ENCODE results near the gene ATP6V1B1.

ATP6V1B1 gene

DNA sequence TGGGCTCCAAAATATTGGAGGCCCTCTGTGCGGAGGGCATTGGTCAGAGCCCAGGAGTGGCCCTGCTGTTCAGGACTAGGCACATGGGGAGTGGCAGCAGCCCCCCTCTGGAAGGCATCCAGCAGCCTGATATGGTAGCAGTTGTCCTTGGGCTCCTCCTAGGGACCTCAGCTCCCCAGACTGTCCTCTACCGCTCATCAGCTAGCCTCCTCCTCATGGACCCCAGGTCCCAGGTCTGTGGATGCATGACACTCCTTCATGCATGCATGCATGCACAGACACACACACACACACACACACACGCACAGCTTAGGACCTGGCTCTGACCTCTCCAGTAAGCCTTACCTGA, 15.4 kb upstream of the ATP6V1B1 start:
- TF ChIP-seq, protein P1, sequence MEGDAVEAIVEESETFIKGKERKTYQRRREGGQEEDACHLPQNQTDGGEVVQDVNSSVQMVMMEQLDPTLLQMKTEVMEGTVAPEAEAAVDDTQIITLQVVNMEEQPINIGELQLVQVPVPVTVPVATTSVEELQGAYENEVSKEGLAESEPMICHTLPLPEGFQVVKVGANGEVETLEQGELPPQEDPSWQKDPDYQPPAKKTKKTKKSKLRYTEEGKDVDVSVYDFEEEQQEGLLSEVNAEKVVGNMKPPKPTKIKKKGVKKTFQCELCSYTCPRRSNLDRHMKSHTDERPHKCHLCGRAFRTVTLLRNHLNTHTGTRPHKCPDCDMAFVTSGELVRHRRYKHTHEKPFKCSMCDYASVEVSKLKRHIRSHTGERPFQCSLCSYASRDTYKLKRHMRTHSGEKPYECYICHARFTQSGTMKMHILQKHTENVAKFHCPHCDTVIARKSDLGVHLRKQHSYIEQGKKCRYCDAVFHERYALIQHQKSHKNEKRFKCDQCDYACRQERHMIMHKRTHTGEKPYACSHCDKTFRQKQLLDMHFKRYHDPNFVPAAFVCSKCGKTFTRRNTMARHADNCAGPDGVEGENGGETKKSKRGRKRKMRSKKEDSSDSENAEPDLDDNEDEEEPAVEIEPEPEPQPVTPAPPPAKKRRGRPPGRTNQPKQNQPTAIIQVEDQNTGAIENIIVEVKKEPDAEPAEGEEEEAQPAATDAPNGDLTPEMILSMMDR (IDR thresholded peaks at IDR 0.05; ENCODE audit: low read depth, low read length), result no peak
- Histone ChIP-seq H3K27ac (no peak overlapping the region), H3K4me3 (ENCODE audit: low read depth, low read length) (no peak overlapping the region), H3K36me3 (no peaks in the 10 kb centered on the region), H3K9me3 (ENCODE audit: severe bottlenecking) (no peaks in the 10 kb centered on the region), H3K27me3 (ENCODE audit: insufficient read depth, low read depth, severe bottlenecking) (no peaks in the 10 kb centered on the region)
- DNase-seq, result peak; percentile 11

DNA sequence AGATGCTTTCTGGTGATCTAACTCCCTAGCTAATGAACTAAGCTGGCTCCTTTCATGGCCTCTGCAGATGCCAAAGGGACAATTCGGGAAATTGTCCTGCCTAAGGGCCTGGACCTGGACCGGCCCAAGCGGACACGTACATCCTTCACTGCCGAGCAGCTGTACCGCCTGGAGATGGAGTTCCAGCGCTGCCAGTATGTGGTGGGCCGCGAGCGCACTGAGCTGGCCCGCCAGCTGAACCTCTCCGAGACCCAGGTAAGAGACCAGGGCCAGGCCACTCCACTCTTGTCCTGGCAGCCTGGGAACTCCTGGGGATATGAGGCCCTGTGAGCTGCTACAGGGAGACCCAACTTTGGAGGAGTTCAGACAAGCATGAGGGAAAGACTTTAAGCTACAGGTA, 14.7 kb upstream of the ATP6V1B1 start:
- Histone ChIP-seq H3K27me3 (ENCODE audit: insufficient read depth, low read depth, severe bottlenecking) (no peaks in the 10 kb centered on the region), H3K4me3 (ENCODE audit: low read depth, low read length) (no peak overlapping the region), H3K9me3 (ENCODE audit: severe bottlenecking) (no peaks in the 10 kb centered on the region), H3K27ac (peak overlapping the region; percentile 90), H3K36me3 (no peaks in the 10 kb centered on the region)
- peak; percentile 8 for DNase-seq
- TF ChIP-seq, protein P1 (IDR thresholded peaks at IDR 0.05; ENCODE audit: low read depth, low read length), result no peak

DNA sequence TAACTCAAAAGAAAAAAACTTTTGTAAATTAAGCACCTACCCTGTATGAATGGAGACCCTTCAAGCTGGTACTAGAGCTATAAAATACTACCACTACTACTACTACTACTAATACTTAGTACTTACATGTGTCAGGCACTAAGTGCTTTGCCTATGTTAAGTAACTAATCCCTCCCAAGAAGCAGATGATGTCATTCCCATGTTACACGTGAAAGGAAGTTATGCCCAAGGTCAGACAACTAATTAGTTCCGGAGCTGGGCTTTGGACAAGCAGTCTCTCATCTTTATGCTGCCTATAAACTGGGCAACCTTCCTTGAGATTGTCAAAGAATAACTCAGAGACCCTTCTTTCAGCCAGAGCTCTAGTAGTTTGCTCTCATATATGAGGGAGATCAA, 13.9 kb upstream of the ATP6V1B1 start:
- no peaks in the 10 kb centered on the region for H3K27me3 ChIP-seq (ENCODE audit: insufficient read depth, low read depth, severe bottlenecking)
- H3K27ac ChIP-seq, result peak overlapping the region; percentile 90
- no peaks in the 10 kb centered on the region for H3K36me3 ChIP-seq
- peak; percentile 61 for DNase-seq
- TF ChIP-seq, protein P1 (IDR thresholded peaks at IDR 0.05; ENCODE audit: low read depth, low read length), result no peak
- peak overlapping the region; percentile 41 for H3K4me3 ChIP-seq (ENCODE audit: low read depth, low read length)
- H3K9me3 ChIP-seq (ENCODE audit: severe bottlenecking), result no peaks in the 10 kb centered on the region

DNA sequence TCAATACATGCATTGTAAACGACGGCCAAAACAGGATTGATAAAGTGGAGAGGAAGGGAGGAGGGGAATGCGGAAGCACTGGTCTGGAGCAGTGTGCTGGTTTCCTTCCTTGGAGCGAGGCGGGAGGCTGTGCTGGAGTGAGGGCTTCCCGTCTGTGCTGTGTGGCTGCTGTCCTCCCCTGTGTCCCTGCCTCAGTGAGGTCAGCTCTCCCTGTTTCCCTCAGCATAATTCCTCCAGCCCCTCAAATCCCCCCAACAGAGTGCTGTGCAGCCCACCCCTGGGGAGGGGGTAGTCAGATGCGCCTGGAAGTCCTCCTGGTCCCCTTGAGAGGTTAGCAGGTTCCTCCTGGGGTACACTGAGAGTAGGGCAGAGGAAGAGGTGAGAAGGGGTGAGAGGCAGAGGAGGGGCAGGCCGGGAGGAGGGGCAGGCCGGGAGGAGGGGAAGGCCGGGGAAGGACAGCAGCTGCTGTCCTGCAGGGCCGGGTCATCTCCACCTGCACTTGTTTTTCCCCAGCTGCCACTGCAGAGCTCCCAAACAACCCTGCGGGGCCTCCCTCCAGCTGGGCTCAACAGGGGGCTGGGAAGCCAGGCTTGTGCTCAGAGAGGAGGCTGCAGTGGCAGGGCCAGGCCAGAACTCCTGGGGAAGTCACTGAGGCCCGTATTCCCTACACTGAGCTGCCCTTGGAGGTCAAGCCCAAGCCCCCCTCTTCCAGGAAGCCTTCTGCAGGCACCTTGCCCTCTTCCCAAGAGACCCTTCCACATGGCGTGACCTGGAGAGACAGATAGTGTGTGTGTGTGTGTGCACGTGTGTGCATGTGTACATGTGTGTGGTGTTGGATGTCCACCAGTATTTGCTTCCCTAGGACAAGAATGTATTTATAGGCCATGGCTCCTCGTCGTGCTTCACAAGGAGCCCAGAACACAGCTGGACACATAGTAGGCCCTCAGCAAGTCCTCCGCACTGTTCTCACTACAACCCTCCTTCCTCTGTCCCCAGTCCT, 13.2 kb upstream of the ATP6V1B1 start:
- DNase-seq, result peak; percentile 98
- H3K27ac ChIP-seq, result peak overlapping the region; percentile 90
- TF ChIP-seq, protein P1 (IDR thresholded peaks at IDR 0.05; ENCODE audit: low read depth, low read length), result no peak

DNA sequence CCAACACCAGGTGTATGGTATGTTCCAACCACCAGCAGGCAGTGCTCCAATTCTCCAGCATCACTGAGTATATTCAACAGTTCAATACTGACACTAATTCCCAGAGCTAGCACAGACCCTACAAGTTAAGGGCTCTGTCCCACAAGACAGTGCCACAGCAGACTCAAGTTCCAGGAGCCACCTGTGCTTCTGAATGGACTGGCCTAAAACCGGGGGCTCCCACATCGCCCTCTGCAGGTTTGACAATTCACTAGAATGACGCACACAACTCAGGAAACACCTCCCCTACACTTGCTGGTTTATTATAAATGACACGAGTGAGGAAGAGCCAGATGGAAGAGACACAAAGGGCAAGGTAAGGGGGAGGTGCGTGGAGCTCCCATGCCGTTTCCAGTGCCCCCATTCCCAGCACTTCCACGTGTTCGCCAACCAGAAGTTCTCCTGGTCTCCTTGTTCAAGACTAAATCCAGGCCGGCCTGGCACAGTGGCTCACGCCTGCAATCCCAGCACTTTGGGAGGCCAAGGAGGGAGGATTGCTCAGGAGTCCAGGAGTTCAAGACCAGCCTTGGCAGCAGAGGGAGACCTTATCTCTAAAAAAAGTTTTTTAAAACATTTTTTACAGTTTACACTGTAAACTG, 12.2 kb upstream of the ATP6V1B1 start:
- TF ChIP-seq, protein P1 (IDR thresholded peaks at IDR 0.05; ENCODE audit: low read depth, low read length), result peak; percentile 74
- Histone ChIP-seq H3K4me3 (ENCODE audit: low read depth, low read length) (no peak overlapping the region), H3K27me3 (ENCODE audit: insufficient read depth, low read depth, severe bottlenecking) (no peaks in the 10 kb centered on the region), H3K36me3 (no peaks in the 10 kb centered on the region), H3K9me3 (ENCODE audit: severe bottlenecking) (no peaks in the 10 kb centered on the region), H3K27ac (peak overlapping the region; percentile 90)
- peak; percentile 80 for DNase-seq

More for the DNA sequence above, 13.2 kb upstream of the ATP6V1B1 start:
- no peaks in the 10 kb centered on the region for H3K9me3 ChIP-seq (ENCODE audit: severe bottlenecking)
- no peaks in the 10 kb centered on the region for H3K27me3 ChIP-seq (ENCODE audit: insufficient read depth, low read depth, severe bottlenecking)
- peak overlapping the region; percentile 41 for H3K4me3 ChIP-seq (ENCODE audit: low read depth, low read length)
- H3K36me3 ChIP-seq, result no peaks in the 10 kb centered on the region
